Brain pericyte (primary cell): ENCODE measurements around the gene CDC34.
A peak's percentile ranks its signal among the peaks of the same experiment; 100 is the strongest.

Experiments
- DNase-seq: peaks from one replicate; pipeline ENCODE4 v3.0.0-alpha.2; 2012; ENCODE audit warnings: low read depth, low spot score

The CDC34 gene

GRCh38 chr19:497491-497868, 34.1 kb upstream of the CDC34 start:
- DNase-seq = no peak

DNA sequence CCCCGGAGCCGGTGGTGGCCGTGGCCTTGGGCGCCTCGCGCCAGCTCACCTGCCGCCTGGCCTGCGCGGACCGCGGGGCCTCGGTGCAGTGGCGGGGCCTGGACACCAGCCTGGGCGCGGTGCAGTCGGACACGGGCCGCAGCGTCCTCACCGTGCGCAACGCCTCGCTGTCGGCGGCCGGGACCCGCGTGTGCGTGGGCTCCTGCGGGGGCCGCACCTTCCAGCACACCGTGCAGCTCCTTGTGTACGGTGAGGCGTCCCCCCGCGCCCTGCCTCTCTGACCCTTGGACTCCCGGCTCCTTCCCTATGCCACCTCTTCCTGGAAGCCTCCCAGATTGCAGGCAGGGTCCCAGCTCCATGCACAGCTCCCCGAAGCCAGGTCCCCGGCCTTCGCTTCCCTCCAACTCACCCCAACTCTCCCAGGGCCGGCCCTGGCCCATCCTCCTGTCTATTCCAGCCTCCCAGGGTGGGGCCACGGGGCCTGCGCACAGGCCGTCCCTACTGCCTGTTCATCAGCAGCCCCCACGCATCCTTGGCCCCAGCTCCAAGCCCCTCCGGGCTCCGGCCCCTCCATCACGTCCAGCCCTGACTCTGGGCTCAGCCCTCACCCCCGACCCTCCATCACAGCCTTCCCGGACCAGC, 33.6 kb upstream of the CDC34 start:
- no peak for DNase-seq

- DNase-seq = no peak
These were observed 33.1 kb upstream of the CDC34 start for GRCh38 chr19:498511-498891.

GRCh38 chr19:498977-499623, 32.5 kb upstream of the CDC34 start:
- DNase-seq = no peak

GRCh38 chr19:501646-502045, 29.9 kb upstream of the CDC34 start:
- DNase-seq = no peak

DNA sequence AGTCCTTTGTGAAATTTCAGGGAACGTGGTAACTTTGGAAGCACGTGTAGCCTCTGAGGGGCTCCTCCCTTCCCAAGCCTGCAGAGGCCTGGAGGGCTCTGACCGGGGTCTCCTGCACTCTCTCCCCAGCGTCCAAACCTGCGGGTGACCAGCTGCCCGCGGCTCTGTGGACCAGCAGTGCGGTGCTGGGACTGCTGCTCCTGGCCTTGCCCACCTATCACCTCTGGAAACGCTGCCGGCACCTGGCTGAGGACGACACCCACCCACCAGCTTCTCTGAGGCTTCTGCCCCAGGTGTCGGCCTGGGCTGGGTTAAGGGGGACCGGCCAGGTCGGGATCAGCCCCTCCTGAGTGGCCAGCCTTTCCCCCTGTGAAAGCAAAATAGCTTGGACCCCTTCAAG, 26.9 kb upstream of the CDC34 start:
- DNase-seq = no peak

DNA sequence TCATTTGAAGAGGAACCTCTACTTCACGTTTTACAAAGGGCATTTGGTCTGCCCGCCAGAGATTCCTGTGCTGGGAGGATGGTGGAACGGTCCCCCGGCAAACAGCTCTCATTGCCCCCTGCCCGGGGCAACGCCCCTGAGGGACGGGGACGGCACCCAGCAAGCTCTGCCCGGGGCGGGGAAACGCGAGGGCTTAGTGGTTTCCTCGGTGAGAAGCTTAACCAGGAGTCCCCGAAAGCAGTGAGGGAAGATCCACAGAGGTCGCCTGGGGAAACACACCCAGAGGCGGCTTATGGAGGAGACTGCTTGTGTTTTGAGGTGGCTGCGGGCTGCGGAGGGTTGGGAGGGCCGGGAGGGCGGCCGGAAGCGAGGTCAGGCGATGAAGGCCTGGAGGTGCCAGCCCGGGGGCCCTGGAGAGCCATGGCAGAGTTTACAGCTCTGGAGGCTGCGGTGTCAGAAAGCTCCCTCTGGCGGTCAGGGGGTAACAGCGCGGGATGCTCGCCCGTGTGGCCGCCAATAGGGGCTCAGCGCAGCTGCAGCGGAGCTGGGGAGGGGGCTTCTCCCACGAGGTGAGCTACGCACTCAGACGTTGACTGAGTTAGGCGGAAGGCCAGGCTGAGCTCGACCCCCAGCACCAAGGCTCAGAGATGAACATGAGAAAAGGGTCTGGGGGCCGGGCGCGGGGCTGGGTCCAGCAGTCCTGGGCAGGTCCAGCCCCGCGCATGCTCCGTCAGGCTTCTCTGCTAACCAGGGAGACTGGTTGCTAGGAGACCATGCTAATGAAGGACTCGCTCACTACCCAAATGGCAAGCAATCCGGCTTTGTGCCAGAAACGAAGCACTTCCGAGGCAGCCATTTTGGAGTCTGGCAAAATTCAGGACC, 24.9 kb upstream of the CDC34 start:
- DNase-seq = peak; percentile 100

GRCh38 chr19:507286-508203, 24.0 kb upstream of the CDC34 start, which contains the start of gene TPGS1:
TPGS1 (plus strand) TSS chr19:507497; CDS start chr19:507507, 10 bp downstream.
- no peak for DNase-seq

DNA sequence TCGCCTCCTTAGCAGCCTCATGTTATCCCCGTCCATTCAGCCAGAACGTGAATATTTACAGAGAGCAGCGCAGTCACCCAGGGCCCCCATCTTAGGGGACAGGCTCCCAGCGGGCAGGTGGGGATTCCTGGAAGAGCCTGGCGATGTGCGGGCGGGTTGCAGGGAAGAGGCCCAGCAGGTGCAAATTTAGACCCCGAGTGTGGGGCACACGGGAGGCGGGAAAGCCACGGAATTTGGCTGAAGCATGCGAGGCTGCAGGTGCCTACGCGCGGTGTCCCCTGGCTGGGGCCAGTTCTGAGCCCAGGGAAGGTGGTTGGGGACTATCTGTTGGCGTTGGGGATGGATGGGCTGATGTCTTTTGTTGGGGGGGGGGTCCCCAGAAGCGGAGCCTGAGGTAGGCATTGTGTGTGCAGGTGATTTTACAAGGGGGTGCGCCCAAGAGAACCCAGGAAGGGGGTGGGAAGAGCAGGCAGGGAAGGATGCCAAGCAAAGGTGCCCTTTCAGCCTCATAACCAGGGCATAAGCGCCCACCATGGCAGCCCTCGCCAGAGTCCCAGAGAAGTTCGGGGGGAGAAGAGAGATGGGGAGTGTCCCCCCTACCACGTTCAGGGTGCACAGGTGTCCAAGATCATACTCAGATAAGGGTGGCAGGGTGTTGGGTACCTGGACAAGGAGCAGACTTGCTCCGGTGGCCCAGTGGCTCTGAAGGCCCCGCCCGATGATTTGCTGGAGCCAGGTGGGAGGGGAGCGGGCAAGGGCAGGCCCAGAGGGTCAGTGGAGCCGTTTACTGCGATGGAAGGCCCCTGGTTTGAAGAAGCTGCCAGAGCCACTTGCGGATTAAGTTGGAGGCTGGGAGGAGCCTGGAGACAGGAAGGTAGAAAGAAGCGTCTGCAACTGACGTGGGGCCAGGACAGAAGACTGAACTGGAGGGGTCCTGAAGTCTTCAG, 23.1 kb upstream of the CDC34 start:
- DNase-seq = no peak

DNA sequence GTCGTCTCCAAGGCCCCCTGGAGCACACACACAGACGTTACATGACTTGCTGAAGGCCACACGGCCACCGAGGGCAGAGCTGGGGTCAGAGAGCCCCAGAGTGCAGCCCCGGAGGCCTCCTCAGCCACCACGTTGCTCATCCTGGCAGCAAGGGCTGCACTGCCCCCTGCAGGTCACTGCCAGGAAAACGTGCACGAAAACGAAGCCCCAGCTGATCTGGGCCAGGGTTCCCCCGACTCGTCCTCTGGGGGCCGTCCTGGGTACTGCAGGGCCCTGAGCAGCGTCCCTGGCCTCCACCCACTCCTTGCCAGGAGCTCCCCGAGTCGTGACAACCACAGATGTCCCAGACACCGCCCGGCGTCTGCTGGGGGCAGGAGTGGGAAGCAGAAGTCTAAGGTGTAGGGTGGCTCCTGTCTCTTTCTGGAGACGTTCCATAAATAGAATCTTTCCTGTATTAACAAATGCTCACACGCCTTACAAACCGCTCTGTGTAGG, 20.9 kb upstream of the CDC34 start:
- no peak for DNase-seq

GRCh38 chr19:511101-511851, 20.3 kb upstream of the CDC34 start:
- DNase-seq = no peak

DNA sequence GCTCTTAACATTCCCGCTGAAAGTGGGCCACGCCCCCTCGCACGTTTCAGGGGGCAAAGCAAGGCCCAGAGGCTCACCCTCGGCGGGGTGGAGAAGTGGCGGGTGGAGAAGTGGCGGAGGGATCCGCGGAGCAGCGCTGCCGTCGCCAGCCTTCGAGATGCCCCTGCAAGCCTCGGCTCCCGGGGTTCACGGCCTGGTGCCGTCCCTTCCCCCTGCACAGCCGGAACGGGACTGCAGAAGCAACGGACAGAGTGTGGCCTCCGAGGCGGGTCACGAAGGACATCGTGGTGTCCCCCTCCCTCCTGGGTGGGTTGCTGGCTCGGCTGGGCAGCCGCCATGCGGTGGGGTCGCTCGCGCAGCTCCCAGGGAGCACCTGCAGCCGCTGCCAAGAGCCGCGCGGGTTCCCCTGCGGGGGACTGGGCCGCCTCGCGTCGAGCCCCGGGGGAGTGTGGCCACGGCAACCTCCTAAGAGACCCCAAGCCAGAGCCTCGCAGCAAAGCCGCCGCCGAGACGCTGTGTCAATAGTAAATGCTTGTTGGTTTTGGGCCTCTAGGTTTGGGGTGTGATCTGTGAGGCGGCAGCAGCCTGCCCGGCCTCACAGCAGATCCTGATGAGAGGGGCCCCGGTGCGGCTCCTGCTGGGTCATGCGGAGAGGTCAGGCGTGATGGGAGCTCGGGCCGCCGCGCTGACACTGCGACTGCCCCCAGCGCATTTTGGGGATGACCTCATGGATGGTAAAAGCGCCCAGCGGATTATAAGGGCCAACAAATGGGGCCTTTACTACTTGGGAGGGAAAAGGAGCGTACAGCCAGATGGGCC, 18.8 kb upstream of the CDC34 start:
- no peak for DNase-seq

GRCh38 chr19:513368-514165, 18.0 kb upstream of the CDC34 start:
- DNase-seq = no peak

DNA sequence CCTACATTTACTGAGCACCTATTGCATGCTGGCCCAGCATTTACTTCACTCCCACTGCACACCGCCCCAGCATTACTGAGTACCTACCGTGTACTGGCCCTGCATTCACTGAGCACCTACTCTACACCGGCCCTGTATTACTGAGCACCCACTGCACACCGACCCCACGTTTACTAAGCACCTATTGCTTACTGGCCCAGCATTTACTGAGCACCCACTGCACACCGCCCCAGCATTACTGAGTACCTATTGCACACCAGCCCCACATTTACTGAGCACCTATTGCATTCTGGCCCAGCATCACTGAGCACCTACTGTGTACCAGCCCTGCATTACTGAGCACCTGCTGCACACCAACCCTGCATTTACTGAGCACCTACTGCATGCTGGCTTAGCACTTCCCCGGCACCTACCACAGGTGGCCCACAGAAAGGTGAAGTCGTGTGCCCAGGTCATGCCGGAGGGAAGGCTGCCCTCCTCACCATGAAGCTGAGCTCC, 17.3 kb upstream of the CDC34 start:
- no peak for DNase-seq

DNA sequence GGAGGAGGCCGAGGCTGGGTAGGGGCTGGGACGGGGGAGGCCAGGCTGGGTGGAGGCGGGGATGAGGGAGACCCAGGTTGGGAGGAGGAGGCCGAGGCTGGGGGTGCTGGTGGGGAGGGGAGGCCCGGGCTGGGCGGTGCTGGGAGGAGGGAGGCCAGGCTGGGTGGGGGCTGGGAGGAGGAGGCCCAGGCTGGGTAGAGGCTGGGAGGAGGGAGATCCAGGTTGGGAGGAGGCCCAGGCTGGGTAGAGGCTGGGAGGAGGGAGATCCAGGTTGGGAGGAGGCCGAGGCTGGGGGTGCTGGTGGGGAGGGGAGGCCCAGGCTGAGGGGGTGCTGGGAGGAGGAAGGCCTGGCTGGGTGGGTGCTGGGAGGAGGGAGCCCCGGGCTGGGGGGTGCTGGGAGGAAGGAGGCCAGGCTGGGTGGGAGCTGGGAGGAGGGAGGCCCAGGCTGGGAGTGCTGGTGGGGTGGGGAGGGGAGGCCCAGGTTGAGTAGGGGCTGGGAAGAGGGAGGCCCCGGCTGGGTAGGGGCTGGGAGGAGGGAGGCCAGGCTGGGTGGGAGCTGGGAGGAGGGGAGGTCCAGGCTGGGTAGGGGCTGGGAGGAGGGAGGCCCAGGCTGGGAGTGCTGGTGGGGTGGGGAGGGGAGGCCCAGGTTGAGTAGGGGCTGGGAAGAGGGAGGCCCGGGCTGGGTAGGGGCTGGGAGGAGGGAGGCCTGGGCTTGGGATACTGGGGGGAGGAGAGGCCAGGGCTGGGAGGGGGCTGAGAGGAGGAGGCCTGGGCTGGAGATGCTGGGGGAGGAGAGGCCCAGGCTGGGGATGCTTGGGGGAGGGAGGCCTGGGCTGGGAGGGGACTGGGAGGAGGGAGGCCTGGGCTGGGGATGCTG, 13.6 kb upstream of the CDC34 start:
- DNase-seq = no peak

DNA sequence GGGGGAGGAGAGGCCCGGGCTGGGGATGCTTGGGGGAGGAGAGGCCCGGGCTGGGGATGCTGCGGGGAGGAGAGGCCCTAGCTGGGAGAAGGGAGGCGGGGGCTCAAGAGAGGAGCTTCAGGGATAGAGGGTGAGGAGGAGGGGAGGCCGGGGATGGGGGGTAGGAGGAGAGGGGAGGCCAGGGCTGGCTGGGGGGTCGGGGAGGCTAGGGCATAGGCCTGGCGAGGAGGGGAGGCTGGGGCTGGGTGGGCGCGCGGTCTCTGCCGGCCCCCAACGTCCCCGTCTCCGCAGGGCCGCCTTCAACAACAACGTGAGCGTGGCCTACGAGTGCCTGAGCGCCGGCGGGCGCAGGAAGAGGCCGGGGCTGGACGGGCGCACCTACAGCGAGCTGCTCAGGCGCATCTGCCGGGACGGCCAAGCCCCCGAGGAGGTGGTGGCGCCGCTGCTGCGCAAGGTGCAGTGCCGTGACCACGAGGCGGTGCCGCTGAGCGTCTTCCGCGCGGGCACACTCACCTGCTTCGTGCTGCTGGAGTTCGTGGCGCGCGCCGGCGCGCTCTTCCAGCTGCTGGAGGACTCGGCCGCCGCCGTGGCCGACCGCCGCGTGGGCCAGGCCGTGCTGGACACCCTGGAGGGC, 12.8 kb upstream of the CDC34 start:
- no peak for DNase-seq
